Measurements from ENCODE around the gene NPVF.

The NPVF gene

DNA sequence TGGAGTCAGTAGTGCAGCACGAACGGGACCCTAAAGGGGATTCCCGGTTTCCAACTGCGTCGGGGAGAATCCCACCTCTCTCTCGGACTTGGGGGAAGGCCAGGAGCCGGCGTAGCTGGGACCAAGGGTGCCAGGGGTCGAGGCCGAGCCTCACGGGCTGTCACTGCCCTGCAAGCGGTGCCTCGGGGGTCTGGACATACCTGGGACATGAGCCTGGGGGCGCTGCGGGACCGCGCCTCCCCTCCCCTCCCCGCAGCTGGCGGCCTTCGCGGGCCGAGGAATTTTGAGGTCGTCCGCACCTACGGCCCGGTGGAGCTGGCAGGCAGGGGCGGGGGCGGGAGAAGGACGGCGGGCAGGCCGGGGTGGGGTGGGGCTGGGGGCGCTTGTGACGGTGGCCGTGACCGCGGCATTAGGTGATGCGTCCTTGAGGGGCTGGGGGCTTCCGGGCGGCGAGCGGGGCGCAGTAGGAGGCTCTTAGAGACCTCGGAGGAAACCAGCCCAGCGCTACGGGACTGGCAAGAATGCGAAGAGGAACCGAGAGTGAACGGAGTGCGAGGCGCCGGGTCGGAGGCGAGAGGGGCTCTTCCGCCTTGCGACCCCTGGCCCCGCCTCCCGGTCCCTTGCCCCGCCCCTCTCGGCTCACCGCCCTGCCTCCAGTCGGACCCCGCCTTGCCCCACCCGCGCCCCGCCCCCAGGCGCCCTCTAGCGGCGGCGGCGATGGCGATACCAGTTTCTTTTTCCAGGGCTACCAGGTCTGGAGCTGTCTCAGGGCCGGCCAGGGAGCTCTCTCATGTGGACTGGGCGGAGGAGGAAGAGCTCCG, 48.3 kb downstream of the NPVF start:
- Mint-ChIP-seq H3K9me3 (no peaks in the 10 kb centered on the region), H3K36me3 (ENCODE audit: low read depth) (no peaks in the 10 kb centered on the region), H3K27me3 (peaks cover 13% of the 10 kb centered on the region), H3K4me1 (ENCODE audit: low read depth) (peaks cover 20% of the 10 kb centered on the region), H3K27ac (peak overlapping the region; percentile 88), H3K4me3 (peak overlapping the region; percentile 88)
- intact Hi-C loops (cut with micrococcal nuclease), result loop anchor here (2.0 to 5.0 kb wide), 2 partner anchors 55 to 1648 kb away; partner anchors contain the start of genes CYCS and TRA2A

DNA sequence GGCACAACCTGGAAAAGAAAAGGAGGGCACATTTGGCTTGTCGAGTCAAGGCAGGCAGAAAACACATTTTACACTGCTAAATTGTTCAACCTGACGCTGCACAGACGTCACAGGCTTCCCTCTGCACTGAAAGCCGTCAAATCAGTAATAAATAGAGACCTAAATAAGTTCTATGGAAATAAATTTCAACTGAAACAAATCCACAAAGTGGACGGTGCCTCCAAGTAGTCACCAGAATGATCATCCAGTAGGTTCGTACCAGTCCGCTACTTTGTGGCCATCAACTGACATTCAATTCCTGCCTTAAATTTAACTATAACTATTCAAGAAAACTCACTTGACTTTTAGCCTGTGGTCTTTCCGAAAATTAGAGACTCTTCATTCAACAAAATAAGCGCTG, 49.0 kb downstream of the NPVF start:
- Mint-ChIP-seq H3K27ac (peak overlapping the region; percentile 88), H3K36me3 (ENCODE audit: low read depth) (no peaks in the 10 kb centered on the region), H3K4me3 (peak overlapping the region; percentile 88), H3K27me3 (peaks cover 6% of the 10 kb centered on the region), H3K4me1 (ENCODE audit: low read depth) (peaks cover 20% of the 10 kb centered on the region), H3K9me3 (no peaks in the 10 kb centered on the region)
- intact Hi-C loops (cut with micrococcal nuclease), result no loop called here

Measured in dendritic cell treated with granulocyte-macrophage colony-stimulating factor and Interleukin-4, amounts not matched to agents 40 ng/mL and 50 ng/mL, for 4 days (primary cell).